ENCODE measurements around the gene DAB2IP.
A peak's percentile ranks its signal among the peaks of the same experiment; 100 is the strongest.

The DAB2IP gene

DNA sequence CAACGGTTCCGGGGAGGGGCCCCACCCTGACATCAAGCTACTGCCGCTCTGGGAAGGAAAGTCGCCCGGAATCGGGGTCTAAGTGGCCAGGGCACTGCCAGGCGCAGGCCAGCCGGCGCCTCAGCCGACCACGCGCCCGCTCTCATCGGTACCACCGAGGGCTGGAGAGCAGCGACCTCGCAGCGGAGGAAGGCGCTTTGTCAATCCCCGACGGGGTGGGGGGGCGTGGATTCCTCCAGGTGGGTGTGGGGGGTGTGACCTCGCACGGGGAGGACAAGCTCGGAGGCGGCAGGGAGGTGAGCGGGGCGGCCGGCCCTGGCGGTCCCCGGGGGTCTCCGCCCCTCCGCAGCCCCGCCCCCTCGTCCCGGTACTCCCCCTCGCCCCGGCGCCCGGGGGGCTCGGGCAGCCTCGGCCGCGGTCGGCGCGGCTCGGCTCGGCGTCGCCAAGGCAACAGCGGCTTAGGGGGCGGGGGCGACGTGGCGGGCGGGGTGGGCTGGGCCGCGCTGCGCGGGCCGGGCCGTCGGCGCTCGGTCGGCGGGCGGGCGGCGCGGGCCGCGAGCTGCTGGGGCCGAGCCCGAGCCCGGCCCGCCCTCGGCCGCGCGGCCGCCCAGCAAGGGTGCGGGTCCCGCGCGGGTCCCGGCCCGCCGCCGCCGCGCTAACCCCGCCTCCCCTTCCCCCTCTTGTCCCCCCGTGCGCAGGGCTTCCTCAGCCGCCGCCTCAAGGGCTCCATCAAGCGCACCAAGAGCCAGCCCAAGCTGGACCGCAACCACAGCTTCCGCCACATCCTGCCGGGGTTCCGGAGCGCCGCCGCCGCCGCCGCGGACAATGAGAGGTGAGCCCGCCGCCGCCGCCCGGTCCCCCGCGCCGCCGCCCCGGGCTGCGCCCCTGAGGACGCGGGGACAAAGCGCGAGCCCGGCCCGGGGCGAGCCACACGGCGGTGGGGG lies 47.5 kb downstream of the DAB2IP start:
- no peaks in the 10 kb centered on the region for H3K9me3 ChIP-seq (ENCODE audit: control insufficient read depth, insufficient read depth, low read depth, low read length)
- TF ChIP-seq ZNF157 (tag by site-specific recombination; IDR thresholded peaks at IDR 0.05) (no peak), ZNF664 (tag by site-specific recombination; IDR thresholded peaks at IDR 0.05) (no peak), ZNF768 (tag by site-specific recombination; IDR thresholded peaks at IDR 0.05) (no peak), GLIS2 (tag by site-specific recombination; IDR thresholded peaks at IDR 0.05) (peak; percentile 48), ZNF248 (tag by site-specific recombination; IDR thresholded peaks at IDR 0.05) (no peak), ZSCAN16 (tag by site-specific recombination; IDR thresholded peaks at IDR 0.05) (no peak), OVOL3 (tag by site-specific recombination; IDR thresholded peaks at IDR 0.05) (no peak), ZSCAN23 (tag by site-specific recombination; IDR thresholded peaks at IDR 0.05) (no peak), SP2 (tag by site-specific recombination; IDR thresholded peaks at IDR 0.05) (0 out of 2 replicates have a peak, but pooled peaks have one; percentile 11), ZFHX2 (tag by site-specific recombination; conservative IDR thresholded peaks at IDR 0.05) (peak; percentile 31; the same call in 1 of the 2 replicates), ZNF707 (tag by site-specific recombination; IDR thresholded peaks at IDR 0.05) (no peak), ZNF132 (tag by site-specific recombination; IDR thresholded peaks at IDR 0.05; ENCODE audit: borderline replicate concordance) (no peak), KLF9 (tag by site-specific recombination; IDR thresholded peaks at IDR 0.05; ENCODE audit: low read depth) (peak; percentile 79), RBAK (tag by site-specific recombination; IDR thresholded peaks at IDR 0.05) (no peak)
- TF ChIP-seq, protein P1, sequence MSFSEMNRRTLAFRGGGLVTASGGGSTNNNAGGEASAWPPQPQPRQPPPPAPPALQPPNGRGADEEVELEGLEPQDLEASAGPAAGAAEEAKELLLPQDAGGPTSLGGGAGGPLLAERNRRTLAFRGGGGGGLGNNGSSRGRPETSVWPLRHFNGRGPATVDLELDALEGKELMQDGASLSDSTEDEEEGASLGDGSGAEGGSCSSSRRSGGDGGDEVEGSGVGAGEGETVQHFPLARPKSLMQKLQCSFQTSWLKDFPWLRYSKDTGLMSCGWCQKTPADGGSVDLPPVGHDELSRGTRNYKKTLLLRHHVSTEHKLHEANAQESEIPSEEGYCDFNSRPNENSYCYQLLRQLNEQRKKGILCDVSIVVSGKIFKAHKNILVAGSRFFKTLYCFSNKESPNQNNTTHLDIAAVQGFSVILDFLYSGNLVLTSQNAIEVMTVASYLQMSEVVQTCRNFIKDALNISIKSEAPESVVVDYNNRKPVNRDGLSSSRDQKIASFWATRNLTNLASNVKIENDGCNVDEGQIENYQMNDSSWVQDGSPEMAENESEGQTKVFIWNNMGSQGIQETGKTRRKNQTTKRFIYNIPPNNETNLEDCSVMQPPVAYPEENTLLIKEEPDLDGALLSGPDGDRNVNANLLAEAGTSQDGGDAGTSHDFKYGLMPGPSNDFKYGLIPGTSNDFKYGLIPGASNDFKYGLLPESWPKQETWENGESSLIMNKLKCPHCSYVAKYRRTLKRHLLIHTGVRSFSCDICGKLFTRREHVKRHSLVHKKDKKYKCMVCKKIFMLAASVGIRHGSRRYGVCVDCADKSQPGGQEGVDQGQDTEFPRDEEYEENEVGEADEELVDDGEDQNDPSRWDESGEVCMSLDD (tag by site-specific recombination; IDR thresholded peaks at IDR 0.05), result no peak
- TF ChIP-seq, protein P2, sequence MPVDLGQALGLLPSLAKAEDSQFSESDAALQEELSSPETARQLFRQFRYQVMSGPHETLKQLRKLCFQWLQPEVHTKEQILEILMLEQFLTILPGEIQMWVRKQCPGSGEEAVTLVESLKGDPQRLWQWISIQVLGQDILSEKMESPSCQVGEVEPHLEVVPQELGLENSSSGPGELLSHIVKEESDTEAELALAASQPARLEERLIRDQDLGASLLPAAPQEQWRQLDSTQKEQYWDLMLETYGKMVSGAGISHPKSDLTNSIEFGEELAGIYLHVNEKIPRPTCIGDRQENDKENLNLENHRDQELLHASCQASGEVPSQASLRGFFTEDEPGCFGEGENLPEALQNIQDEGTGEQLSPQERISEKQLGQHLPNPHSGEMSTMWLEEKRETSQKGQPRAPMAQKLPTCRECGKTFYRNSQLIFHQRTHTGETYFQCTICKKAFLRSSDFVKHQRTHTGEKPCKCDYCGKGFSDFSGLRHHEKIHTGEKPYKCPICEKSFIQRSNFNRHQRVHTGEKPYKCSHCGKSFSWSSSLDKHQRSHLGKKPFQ (tag by site-specific recombination; IDR thresholded peaks at IDR 0.05), result no peak
- TF ChIP-seq, protein P3, sequence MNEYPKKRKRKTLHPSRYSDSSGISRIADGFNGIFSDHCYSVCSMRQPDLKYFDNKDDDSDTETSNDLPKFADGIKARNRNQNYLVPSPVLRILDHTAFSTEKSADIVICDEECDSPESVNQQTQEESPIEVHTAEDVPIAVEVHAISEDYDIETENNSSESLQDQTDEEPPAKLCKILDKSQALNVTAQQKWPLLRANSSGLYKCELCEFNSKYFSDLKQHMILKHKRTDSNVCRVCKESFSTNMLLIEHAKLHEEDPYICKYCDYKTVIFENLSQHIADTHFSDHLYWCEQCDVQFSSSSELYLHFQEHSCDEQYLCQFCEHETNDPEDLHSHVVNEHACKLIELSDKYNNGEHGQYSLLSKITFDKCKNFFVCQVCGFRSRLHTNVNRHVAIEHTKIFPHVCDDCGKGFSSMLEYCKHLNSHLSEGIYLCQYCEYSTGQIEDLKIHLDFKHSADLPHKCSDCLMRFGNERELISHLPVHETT (tag by site-specific recombination; IDR thresholded peaks at IDR 0.05), result no peak
- TF ChIP-seq, protein P4, sequence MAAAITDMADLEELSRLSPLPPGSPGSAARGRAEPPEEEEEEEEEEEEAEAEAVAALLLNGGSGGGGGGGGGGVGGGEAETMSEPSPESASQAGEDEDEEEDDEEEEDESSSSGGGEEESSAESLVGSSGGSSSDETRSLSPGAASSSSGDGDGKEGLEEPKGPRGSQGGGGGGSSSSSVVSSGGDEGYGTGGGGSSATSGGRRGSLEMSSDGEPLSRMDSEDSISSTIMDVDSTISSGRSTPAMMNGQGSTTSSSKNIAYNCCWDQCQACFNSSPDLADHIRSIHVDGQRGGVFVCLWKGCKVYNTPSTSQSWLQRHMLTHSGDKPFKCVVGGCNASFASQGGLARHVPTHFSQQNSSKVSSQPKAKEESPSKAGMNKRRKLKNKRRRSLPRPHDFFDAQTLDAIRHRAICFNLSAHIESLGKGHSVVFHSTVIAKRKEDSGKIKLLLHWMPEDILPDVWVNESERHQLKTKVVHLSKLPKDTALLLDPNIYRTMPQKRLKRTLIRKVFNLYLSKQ (tag by site-specific recombination; IDR thresholded peaks at IDR 0.05; ENCODE audit: borderline replicate concordance), result no peak
- TF ChIP-seq, protein P5, sequence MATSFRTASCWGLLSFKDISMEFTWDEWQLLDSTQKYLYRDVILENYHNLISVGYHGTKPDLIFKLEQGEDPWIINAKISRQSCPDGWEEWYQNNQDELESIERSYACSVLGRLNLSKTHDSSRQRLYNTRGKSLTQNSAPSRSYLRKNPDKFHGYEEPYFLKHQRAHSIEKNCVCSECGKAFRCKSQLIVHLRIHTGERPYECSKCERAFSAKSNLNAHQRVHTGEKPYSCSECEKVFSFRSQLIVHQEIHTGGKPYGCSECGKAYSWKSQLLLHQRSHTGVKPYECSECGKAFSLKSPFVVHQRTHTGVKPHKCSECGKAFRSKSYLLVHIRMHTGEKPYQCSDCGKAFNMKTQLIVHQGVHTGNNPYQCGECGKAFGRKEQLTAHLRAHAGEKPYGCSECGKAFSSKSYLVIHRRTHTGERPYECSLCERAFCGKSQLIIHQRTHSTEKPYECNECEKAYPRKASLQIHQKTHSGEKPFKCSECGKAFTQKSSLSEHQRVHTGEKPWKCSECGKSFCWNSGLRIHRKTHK (tag by site-specific recombination; IDR thresholded peaks at IDR 0.05), result no peak
- TF ChIP-seq, protein P6, sequence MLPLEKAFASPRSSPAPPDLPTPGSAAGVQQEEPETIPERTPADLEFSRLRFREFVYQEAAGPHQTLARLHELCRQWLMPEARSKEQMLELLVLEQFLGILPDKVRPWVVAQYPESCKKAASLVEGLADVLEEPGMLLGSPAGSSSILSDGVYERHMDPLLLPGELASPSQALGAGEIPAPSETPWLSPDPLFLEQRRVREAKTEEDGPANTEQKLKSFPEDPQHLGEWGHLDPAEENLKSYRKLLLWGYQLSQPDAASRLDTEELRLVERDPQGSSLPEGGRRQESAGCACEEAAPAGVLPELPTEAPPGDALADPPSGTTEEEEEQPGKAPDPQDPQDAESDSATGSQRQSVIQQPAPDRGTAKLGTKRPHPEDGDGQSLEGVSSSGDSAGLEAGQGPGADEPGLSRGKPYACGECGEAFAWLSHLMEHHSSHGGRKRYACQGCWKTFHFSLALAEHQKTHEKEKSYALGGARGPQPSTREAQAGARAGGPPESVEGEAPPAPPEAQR (tag by site-specific recombination; IDR thresholded peaks at IDR 0.05), result no peak
- no peaks in the 10 kb centered on the region for H3K36me3 ChIP-seq (ENCODE audit: control insufficient read depth in 2 of 2, insufficient read depth in 1 of 2, low read length in 2 of 2)
- H3K4me3 ChIP-seq (ENCODE audit: low read depth, low read length), result peak overlapping the region; percentile 57
- peak overlapping the region; percentile 46; the same call in 1 of the 2 replicates for H3K27ac ChIP-seq (ENCODE audit: extremely low read depth, low read depth, low read length)
- ChIA-PET POLR2A (interaction anchor here (0.6 kb wide), 1 partner anchor 47 kb away, joined by 3 read pairs; no protein-coding TSS in a partner anchor), CTCF (interaction anchor here (0.5 to 8.1 kb wide), 11 partner anchors 15 to 326 kb away, joined by 3 to 118 read pairs (median 3); no protein-coding TSS in a partner anchor)
- H3K4me1 ChIP-seq (ENCODE audit: control insufficient read depth, insufficient read depth, low read length), result no peaks in the 10 kb centered on the region; the same call in 1 of the 2 replicates
